Measurements from ENCODE around the gene PSAP.

The PSAP gene

GRCh38 chr10:71802715-71803488 lies 48.1 kb downstream of the PSAP start:
- no peak for DNase-seq (ENCODE audit: low spot score)
- in situ Hi-C loops (cut with MboI; ENCODE audit: low pct_unique_long_range_greater_than_20kb, low sequenced_read_pairs, unreplicated experiment) = no loop called here
- TF ChIP-seq CTCF (IDR thresholded peaks at IDR 0.05; ENCODE audit: extremely low read depth, insufficient read depth, missing control alignments) = no peak

- in situ Hi-C loops (cut with MboI; ENCODE audit: low pct_unique_long_range_greater_than_20kb, low sequenced_read_pairs, unreplicated experiment) = no loop called here
- no peak for TF ChIP-seq CTCF (IDR thresholded peaks at IDR 0.05; ENCODE audit: extremely low read depth, insufficient read depth, missing control alignments)
- DNase-seq (ENCODE audit: low spot score) = no peak
Observed at GRCh38 chr10:71802235-71802634, 48.8 kb downstream of the PSAP start.

- DNase-seq (ENCODE audit: low spot score) = peak; percentile 78
- in situ Hi-C loops (cut with MboI; ENCODE audit: low pct_unique_long_range_greater_than_20kb, low sequenced_read_pairs, unreplicated experiment) = no loop called here
- no peak for TF ChIP-seq CTCF (IDR thresholded peaks at IDR 0.05; ENCODE audit: extremely low read depth, insufficient read depth, missing control alignments)
Observed at GRCh38 chr10:71801361-71801760, 49.7 kb downstream of the PSAP start.

- TF ChIP-seq CTCF (IDR thresholded peaks at IDR 0.05; ENCODE audit: extremely low read depth, insufficient read depth, missing control alignments) = no peak
- in situ Hi-C loops (cut with MboI; ENCODE audit: low pct_unique_long_range_greater_than_20kb, low sequenced_read_pairs, unreplicated experiment) = no loop called here
- no peak for DNase-seq (ENCODE audit: low spot score)
Observed at GRCh38 chr10:71799608-71800453, 51.2 kb downstream of the PSAP start.

- TF ChIP-seq CTCF (IDR thresholded peaks at IDR 0.05; ENCODE audit: extremely low read depth, insufficient read depth, missing control alignments) = no peak
- in situ Hi-C loops (cut with MboI; ENCODE audit: low pct_unique_long_range_greater_than_20kb, low sequenced_read_pairs, unreplicated experiment) = no loop called here
- DNase-seq (ENCODE audit: low spot score) = no peak
Observed at GRCh38 chr10:71799112-71799511, 51.9 kb downstream of the PSAP start.

- no peak for TF ChIP-seq CTCF (IDR thresholded peaks at IDR 0.05; ENCODE audit: extremely low read depth, insufficient read depth, missing control alignments)
- no peak for DNase-seq (ENCODE audit: low spot score)
- in situ Hi-C loops (cut with MboI; ENCODE audit: low pct_unique_long_range_greater_than_20kb, low sequenced_read_pairs, unreplicated experiment) = no loop called here
Observed at GRCh38 chr10:71798308-71798624, 52.8 kb downstream of the PSAP start.

Data from GM13977 (cell line).